ENCODE results near the gene ADGRV1.
"Not testable (repeated sequence)": the region's sequence is repeated elsewhere in the genome, so short reads cannot be mapped to it uniquely, and the experiment has no call there.

ADGRV1 gene

GRCh38 chr5:90553711-90554110 lies 4.9 kb upstream of the ADGRV1 start:
- DNase-seq: no peak

DNA sequence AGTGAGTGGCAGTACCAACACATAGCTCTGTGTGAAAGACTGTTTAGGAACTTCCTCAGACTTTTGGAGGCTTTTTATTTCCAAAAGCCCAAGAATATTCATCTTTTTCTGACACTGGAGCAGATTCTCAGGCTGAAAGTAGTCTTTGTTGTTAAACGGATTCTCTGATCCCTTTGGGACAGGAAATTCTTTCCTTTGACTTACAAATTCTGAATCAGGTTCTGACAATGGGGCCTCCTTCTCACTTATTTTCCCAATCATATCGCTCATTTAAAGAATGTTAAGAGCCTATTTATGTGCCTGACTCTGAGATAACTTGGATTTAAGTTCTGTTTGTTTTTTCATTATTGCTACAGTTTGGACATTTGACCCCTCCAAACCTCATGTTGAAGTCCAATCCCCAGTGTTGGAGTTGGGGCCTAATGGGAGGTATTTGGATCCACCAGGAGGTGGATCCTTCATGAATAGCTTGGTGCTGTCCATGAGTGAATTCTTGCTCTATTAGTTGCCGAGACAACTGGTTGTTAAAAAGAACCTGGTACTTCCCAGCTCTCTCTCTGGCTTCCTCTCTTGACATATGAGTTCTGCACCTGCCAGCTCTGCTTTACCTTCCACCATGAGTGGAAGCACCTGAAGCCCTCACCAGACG lies 4.1 kb upstream of the ADGRV1 start:
- no peak for DNase-seq

DNA sequence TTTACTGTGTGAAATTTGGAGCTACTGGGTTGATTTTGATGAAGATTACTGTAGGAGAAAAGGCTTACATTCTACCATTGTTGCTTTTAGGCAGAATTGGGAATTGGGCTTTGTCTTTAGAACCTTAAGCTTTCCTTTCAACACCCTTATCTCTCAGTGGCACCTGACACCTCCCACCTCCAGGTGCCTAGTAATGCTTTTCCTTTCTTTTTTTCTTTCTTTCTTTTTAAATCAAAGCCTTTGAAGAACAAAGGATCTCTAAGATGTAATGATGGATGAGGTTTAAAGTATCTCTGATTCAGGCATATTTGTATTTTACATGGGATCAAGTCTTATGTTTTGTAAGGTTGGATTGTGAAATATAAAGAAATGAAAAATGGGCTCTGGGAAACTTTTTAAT lies 2.9 kb upstream of the ADGRV1 start:
- no peak for DNase-seq

DNA sequence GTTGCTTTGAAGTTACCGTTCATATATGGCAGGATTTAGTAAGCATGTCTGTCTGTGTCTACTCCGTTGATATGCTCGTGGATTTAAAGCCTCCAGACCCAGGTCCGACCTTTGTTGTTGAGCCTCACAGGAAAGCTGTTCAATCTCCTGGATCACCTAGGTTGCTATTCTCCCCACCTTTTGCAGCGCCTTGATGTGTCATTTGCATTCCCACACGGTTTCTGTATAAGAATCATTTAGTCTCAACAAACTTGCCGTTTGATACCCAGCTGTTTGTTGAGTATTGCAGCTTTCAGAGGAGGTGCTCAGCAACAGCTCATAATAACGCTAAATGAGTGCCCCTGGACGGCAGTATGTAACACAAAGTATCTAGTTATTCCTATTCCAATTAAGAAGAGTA lies 1.2 kb upstream of the ADGRV1 start:
- DNase-seq: no peak

DNA sequence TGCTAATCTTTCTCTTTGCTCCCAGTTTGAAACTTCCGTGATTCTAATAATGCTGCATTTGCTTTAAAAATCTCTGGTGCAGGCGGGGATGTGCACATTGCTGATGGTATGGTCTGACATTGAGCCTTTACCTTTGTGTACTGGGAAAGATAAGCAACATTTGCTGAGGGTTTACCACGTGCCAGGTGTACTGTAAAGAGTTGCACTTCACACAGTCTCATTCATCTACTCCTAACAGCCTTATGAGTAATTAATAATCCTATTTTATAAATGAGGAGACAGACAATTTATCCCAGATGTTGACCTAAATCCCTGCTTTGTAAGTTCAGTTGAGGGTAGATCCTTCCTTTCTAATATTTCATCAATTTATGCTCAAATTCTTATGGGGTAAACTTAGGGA lies 726 bp upstream of the ADGRV1 start:
- no peak for DNase-seq

GRCh38 chr5:90560771-90561170 lies 2.2 kb downstream of the ADGRV1 start:
- DNase-seq: no peak

DNA sequence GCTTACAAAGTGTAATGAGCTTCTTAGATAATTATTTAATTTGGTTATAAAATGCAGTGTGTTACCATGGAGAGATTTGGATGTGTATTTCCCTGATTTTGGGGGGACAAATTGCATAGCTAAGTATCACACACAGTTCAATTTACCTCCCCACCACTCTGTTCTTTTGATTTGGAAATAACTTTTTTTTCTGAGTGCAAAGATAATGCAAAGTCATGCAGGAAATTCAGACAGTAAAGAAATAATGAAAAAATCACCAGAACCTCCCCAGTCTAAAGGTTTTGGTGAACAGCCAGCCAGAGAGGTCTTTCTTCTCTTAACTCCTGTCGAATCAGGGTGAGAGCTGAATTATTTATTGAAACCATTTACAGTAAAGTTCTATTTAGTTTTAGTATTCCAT lies 3.2 kb downstream of the ADGRV1 start:
- DNase-seq: no peak

DNA sequence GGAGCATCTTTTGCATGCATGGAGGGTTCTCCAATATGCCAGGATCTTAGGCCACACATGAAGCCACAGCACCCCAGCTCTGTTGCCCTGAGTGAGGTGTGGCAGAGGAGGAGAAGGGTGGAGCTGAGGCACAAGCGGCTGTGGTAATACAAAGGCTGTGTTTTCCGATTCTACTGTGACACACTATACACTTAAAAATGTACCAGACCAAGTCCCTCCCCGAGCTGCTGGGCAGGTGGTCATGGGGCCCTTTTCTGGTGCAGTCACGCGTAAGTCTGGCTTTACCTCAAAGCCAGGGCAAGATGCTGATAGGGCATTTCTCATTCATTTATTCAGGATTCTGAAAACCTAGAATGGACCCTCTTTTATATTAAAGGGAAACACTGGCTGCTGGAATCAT lies 3.7 kb downstream of the ADGRV1 start:
- DNase-seq: no peak

GRCh38 chr5:90563108-90563507 lies 4.5 kb downstream of the ADGRV1 start:
- no peak for DNase-seq

DNA sequence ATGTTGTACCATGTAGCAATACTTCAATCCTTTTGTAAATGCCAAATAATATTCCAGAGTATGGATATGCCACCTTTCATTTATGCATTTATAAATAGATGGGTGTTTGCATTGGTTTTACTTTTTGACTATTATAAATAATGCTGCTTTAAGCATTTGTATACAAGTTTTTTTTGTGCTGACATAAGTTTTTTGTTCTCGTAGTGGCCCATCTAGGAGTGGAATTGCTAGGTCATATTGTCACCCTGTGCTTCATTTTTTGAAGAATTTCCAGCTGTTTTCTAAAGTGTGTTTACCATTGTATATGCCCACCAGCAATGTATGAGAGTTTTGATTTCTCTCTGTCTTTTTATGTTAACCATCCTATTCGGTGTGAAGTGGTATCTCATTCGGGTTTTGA lies 6.9 kb downstream of the ADGRV1 start:
- DNase-seq: no peak

GRCh38 chr5:90569084-90569483 lies 10.5 kb downstream of the ADGRV1 start:
- DNase-seq: no peak

- DNase-seq: no peak
Measured at GRCh38 chr5:90570034-90570433, 11.4 kb downstream of the ADGRV1 start.

DNA sequence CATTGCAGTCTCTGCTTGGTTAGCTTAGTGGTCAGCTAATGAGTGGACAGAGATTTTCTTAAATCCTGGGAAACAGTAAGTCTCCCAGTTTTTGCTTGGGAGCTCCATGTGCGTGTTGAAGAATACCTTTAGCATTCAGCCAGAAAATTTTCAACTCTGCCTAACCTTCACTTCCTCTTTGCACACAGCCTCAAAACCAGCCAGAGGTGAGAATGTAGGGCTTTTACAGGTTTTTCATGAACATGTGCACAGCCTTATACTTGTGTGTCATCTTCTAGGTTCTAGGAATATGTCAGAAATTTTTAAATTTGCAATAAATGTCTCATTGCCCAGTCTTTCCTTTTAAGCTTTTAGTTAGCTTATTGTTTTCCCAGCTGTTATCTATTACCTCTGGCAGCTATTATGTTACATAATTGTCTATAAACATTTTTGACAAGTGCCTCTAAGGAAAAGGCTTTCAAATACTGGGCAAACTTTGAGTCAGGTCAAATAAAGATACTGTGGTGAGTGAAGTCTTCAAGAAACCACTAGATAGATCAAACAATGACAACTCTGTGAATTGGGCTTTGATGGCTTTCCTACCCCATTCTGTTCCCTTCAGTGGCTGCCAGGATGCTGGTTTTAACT lies 12.7 kb downstream of the ADGRV1 start:
- DNase-seq: no peak

DNA sequence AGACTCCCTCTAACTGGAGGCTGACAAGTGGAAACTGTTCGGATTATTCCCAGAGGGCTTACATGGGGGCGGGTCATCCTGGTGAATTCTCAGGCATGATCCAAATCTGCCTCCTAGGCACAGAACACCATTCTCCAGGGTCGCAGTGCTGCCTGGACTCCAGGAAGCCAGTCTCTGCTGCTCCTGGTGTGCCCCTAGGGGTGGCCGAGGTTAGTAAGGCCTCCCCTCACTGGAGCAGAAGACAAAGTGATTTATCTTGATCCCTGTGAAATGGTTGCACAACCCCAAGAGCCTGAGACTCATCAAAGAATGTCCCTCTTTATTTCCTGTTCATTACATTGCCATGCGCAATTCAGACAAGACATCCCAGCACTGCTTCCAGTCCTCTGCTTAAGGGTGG lies 17.1 kb downstream of the ADGRV1 start:
- no peak for DNase-seq

DNA sequence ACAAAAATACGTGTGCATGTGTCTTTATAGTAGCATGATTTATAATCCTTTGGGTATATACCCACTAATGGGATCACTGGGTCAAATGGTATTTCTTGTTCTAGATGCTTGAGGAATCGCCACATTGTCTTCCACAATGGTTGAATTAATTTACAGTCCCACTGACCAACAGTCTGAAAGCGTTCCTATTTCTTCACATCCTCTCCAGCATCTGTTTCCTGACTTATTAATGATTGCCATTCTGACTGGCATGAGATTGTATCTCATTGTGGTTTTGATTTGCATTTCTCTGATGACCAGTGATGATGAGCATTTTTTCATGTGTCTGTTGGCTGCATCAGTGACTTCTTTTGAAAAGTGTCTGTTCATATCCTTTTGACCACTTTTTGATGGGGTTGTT lies 18.0 kb downstream of the ADGRV1 start:
- DNase-seq: not testable (repeated sequence)

GRCh38 chr5:90579905-90580304 lies 21.3 kb downstream of the ADGRV1 start:
- DNase-seq: not testable (repeated sequence)

- no peak for DNase-seq
Measured at GRCh38 chr5:90581956-90582355, 23.4 kb downstream of the ADGRV1 start.

GRCh38 chr5:90585337-90585986 lies 26.9 kb downstream of the ADGRV1 start:
- DNase-seq: no peak

GRCh38 chr5:90586469-90586868 lies 27.9 kb downstream of the ADGRV1 start:
- no peak for DNase-seq

- DNase-seq: no peak
Measured at GRCh38 chr5:90590170-90590569, 31.6 kb downstream of the ADGRV1 start.

GRCh38 chr5:90593083-90593482 lies 34.5 kb downstream of the ADGRV1 start:
- DNase-seq: not testable (repeated sequence)

DNA sequence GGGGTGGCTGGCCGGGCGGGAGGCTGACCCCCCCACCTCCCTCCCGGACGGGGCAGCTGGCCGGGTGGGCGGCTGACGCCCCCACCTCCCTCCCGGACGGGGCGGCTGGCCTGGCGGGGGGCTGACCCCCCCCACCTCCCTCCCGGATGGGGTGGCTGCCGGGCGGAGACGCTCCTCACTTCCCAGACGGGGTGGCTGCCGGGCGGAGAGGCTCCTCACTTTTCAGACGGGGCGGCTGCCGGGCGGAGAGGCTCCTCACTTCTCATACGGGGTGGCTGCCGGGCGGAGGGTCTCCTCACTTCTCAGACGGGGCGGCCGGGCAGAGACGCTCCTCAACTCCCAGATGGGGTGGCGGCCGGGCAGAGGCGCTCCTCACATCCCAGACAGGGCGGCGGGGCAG lies 37.2 kb downstream of the ADGRV1 start:
- DNase-seq: not testable (repeated sequence)

GRCh38 chr5:90598293-90598692 lies 39.7 kb downstream of the ADGRV1 start:
- DNase-seq: no peak

DNA sequence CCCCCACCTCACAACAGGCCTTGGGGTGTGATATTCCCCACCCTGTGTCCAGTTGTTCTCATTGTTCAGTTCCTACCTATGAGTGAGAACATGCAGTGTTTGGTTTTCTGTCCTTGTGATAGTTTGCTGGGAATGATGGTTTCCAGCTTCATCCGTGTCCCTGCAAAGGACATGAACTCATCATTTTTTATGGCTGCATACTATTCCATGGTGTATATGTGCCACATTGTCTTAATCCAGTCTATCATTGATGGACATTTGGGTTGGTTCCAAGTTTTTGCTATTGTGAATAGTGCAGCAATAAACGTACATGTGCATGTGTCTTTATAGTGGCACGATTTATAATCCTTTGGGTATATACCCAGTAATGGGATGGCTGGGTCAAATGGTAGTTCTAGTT lies 41.7 kb downstream of the ADGRV1 start:
- DNase-seq: not testable (repeated sequence)

DNA sequence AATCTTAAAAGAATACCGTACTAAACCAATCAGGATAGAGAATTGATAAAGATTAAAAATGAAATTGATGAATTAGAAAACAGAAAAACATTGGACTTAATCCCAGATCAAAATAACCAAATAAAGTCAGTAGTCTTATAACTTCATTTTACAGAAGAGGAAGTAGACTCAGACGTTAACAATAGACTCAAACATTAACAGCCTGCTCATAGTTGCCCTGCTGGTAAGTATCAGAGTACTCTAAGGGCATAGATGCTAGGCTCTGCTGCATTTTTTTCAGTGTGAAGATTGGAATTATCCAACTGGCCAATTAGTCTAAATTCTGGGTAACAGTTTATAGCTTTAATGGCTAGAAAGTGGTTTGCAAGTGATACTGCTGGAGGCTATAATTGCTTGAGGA lies 42.9 kb downstream of the ADGRV1 start:
- no peak for DNase-seq

Measured in GDM1 (cell line).